GM21360 (cell line): Measurements from ENCODE around the gene BRINP2.
A peak's percentile ranks its signal among the peaks of the same experiment; 100 is the strongest.

Experiments
- ATAC-seq: cut with Tn5 transposase; IDR thresholded peaks from one replicate; pipeline ENCODE4 v1.9.1; 2021; ENCODE audit warnings: mild to moderate bottlenecking, moderate library complexity; ENCODE audit not compliant: unreplicated experiment

Gene BRINP2

DNA sequence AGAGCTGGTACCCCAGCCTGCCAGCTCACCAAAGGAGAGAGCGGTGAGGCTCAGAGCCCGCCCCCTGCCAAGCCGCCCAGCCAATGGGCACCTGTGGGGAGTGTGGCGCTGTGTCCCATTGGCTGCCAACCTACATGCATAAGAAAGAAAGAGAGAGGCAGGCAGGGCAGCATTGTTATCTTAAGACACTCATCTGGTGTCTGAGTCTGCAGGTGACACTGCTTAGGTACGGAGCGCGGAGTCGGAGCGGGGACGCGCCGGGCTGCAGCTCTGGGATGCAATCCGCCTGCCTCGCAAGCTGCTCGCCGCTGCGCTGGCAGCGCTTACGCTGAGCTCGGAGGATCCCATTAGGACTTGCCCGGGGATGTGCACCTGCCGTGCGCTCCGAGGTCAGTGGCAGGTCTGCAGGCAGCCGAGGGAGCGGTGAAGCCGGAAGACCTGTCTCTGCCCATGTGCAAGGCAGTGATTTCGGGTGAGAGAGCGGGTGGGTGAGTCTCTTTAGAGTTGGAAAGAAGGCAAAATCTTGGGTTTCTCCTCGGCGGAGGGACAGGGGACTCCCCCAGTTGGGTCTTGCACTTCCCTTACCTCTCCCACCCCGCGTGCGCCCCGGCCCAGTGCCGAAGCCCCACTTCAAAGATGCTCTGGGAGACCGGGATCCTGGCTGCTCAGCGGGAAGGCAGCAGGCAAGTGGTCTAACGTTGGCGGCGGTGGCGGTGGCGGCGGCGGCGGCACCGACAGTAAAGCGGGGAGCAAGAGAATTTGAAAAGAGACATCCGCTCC is at the start of gene BRINP2:
TSS of gene BRINP2 (plus strand) at position 203 of the 780 bp plus-strand sequence. CDS start 58,919 bp downstream, outside the sequence.
- ATAC-seq, result peak; percentile 83

- no peak for ATAC-seq
Observed at GRCh38 chr1:177122461-177123251, 48.1 kb upstream of the BRINP2 start.

- no peak for ATAC-seq
Observed at GRCh38 chr1:177124577-177125278, 46.0 kb upstream of the BRINP2 start.

- ATAC-seq, result no peak
Observed at GRCh38 chr1:177126267-177126666, 44.5 kb upstream of the BRINP2 start.

GRCh38 chr1:177128665-177129281 is 42.0 kb upstream of the BRINP2 start:
- no peak for ATAC-seq

GRCh38 chr1:177130451-177130945 is 40.3 kb upstream of the BRINP2 start:
- no peak for ATAC-seq

- ATAC-seq, result no peak
Observed at GRCh38 chr1:177131723-177132122, 39.0 kb upstream of the BRINP2 start.

- ATAC-seq, result no peak
Observed at GRCh38 chr1:177132141-177132540, 38.6 kb upstream of the BRINP2 start.

GRCh38 chr1:177133977-177134538 is 36.7 kb upstream of the BRINP2 start:
- no peak for ATAC-seq

GRCh38 chr1:177135250-177135649 is 35.5 kb upstream of the BRINP2 start:
- no peak for ATAC-seq

DNA sequence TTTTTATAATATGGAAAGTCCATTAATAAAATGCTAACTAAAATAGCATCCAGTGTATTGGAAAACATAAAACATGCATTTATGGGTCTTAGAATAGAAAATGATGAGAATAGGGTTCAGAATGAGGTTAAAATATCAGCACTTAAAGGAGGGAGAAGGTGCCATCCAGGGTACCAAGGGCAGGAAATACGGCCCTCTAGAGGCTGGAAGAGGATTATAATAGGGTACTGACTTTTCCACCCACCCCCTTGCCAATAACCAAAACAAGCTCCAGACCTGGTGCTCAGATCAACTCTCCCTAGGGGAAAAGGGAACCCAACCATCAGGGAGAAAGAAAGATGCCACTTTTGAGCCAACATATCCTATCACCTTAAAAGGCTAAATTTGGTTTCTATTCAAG is 32.9 kb upstream of the BRINP2 start:
- no peak for ATAC-seq

DNA sequence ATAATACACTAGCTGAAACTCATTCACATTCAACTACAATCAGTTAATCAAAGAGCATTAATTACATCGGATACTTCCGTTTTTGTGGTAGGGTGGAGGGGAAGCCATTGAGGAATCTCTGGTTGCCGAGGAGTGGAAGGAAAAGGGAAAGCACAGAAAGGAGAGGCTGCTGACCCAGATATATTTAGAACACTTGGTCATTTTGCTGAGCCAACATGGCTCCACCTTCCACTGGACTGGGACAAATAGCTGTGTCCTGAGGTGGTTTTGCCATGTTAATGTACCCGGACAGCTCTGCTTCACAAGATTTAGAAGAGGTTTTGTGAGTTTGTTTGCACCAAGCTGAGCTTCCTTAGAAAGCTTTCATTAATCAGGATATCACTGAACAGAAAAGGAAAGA is 32.4 kb upstream of the BRINP2 start:
- no peak for ATAC-seq

DNA sequence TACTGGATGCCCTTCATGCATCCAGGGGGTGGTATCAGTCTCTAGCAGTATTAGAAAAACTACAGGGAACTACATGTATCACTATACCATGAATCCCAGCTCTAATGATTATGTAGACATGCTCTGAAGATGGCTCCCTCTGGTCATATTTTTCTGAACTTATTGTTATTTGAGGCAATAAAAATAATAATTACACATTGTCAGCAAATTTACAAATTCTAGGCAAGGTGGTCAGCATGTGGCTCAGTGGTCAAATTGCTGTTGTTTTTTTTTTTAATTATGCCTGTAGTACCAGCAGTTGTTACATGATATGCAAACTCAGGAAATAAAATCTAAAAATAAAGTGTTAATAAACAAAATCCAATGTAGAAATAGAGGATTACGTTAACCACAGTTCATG is 28.7 kb upstream of the BRINP2 start:
- no peak for ATAC-seq

GRCh38 chr1:177142791-177143271 is 27.9 kb upstream of the BRINP2 start:
- no peak for ATAC-seq

- ATAC-seq, result no peak
Observed at GRCh38 chr1:177145106-177146070, 25.4 kb upstream of the BRINP2 start.

DNA sequence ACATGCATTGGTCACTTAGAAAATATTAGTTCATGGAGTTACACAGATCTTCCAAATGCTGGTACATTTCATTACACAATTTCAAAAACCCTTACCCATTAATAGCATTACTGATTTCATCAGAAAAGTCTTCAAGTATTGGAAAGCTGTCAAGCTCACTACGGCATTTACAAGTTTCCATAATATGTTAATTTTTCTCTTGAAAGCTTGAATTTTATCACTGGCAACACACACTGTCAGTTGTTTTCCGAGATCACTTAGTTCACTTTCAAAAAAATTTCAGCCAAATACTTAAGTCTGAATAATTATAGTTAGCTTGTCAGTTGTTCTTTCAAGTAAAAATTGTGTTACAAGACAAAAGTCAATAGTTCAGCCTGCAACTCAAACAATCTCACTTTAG is 24.3 kb upstream of the BRINP2 start:
- ATAC-seq, result no peak

DNA sequence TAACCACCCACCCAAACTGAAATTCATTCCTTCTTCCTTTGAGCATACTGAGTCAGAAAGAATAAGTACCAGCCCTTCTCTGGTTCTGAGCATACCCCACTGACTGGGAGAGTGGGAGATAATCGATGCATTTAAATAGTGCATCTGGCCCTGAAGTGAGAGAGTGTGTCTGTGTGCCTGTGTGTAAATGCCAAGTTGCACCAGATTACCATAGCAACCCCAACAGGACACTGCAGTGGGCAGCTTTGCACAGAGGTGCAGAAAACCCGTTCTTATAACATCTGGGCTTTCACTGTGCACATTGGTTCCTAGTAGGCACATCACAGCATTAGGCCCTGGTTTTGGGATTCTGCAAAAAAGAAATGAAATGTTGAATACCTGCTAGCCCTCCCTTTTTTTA is 8.5 kb upstream of the BRINP2 start:
- no peak for ATAC-seq

DNA sequence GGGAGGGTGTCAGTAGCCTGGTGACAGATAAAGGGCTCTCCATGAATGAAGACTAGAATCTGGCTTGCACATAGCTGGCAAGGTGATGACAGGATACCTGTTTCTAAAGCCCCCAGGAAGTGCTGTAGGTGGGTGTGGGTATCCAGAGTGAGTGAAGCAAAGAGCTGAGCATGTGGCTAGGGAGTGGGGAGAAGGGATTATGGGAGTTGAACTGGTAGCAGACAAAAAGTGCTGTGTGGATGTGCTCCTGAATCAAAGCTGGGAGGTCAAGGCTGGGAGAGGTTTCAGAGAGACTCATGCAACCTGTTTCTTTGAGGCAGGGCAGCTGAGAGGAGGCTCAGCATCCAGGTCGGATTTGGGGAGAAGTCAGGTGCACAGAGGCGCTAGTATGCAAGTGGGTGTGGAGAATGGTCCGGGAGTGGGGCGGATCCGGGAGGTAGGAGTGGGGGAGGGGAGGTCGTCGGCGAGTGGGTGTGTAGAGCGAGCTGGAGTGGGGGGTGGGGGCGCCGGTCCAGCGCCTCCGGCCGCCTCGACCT is 6.8 kb upstream of the BRINP2 start:
- ATAC-seq, result no peak
